MCF 10A (cell line): ENCODE data around the gene MUC4. TPM values are rescaled to one million over a fixed set of nuclear protein-coding genes. Genes with fewer than 3 reads are reported as not detected.

Experiments
- BruUV-seq: library from RNA; stranded (reverse); fragments of 400-500 nt; replicated peaks from 2 replicates; lab custom pipeline; 2021; lab: Mats Ljungman, UMichigan
- CTCF ChIA-PET: fragments of 300-600 bp; sonication (Branson Sonifier 250); formaldehyde crosslinking; extraction: SDS; loops from one replicate; lab custom pipeline; 2021; ENCODE audit warnings: antibody characterized with exemption, inconsistent platforms; lab: Yijun Ruan, JAX
- POLR2A ChIA-PET: fragments of 300-600, 350-650 bp; sonication (Branson Sonifier 250); formaldehyde crosslinking; extraction: SDS; loops from one replicate; lab custom pipeline; 2020; ENCODE audit warnings: antibody characterized with exemption, inconsistent platforms; lab: Yijun Ruan, JAX
- DNase-seq: peaks from one replicate; pipeline ENCODE4 v3.0.0-alpha.2; 2018; ENCODE audit not compliant: unreplicated experiment
- H3K27ac Mint-ChIP-seq: one replicate; pipeline ENCODE4 v1.8.0; 2022; ENCODE audit warnings: mild to moderate bottlenecking, low read depth, mixed read lengths; ENCODE audit not compliant: unreplicated experiment
- H3K27me3 Mint-ChIP-seq: one replicate; pipeline ENCODE4 v1.8.0; 2022; ENCODE audit warnings: mixed read lengths; ENCODE audit not compliant: insufficient read depth, unreplicated experiment
- H3K36me3 Mint-ChIP-seq: one replicate; pipeline ENCODE4 v1.8.0; 2022; ENCODE audit warnings: mild to moderate bottlenecking, moderate library complexity, mixed read lengths; ENCODE audit not compliant: insufficient read depth, unreplicated experiment
- H3K4me1 Mint-ChIP-seq: one replicate; pipeline ENCODE4 v1.8.0; 2022; ENCODE audit warnings: mixed read lengths; ENCODE audit not compliant: insufficient read depth, unreplicated experiment
- H3K4me3 Mint-ChIP-seq: one replicate; pipeline ENCODE4 v1.8.0; 2022; ENCODE audit warnings: mild to moderate bottlenecking, moderate library complexity, mixed read lengths; ENCODE audit not compliant: unreplicated experiment
- H3K9me3 Mint-ChIP-seq: one replicate; pipeline ENCODE4 v1.8.0; 2022; ENCODE audit warnings: mixed read lengths; ENCODE audit not compliant: unreplicated experiment
- CTCF ChIP-seq: fragments of 200-600 bp; IDR thresholded peaks from one replicate; pipeline ENCODE4 v1.8.0; 2022; ENCODE audit warnings: antibody characterized with exemption, mild to moderate bottlenecking; ENCODE audit not compliant: unreplicated experiment
- intact Hi-C: fragments of 100-400 bp; cut with micrococcal nuclease; formaldehyde crosslinking; loops from 2 replicates; pipeline ENCODE4 v1.14.1; 2022
- total RNA-seq: library from RNA; stranded (reverse); gene quantifications from 2 replicates; pipeline ENCODE4 v1.2.3, GENCODE V29; 2022

Gene MUC4
- total RNA-seq, 1 experiment from 2014 or later, result not detected

- TF ChIP-seq CTCF, result no peak
- Mint-ChIP-seq H3K4me1 (no peaks in the 10 kb centered on the region), H3K36me3 (no peaks in the 10 kb centered on the region), H3K4me3 (no peak overlapping the region), H3K27me3 (no peaks in the 10 kb centered on the region), H3K9me3 (peaks cover 7% of the 10 kb centered on the region), H3K27ac (no peak overlapping the region)
- CTCF ChIA-PET, result no interaction called here
- no peak for DNase-seq
- POLR2A ChIA-PET, result no interaction called here
- BruUV-seq, result no TSS peak
- intact Hi-C loops, result no loop called here
These were observed 43.9 kb downstream of the MUC4 start for GRCh38 chr3:195767792-195768191.

- intact Hi-C loops, result no loop called here
- DNase-seq, result no peak
- no peaks in the 10 kb centered on the region for H3K27me3 Mint-ChIP-seq
- no peak overlapping the region for H3K4me3 Mint-ChIP-seq
- H3K27ac Mint-ChIP-seq, result no peak overlapping the region
- ChIA-PET CTCF (no interaction called here), POLR2A (no interaction called here)
- BruUV-seq, result no TSS peak
- H3K36me3 Mint-ChIP-seq, result no peaks in the 10 kb centered on the region
- no peaks in the 10 kb centered on the region for H3K9me3 Mint-ChIP-seq
- H3K4me1 Mint-ChIP-seq, result no peaks in the 10 kb centered on the region
- TF ChIP-seq CTCF, result no peak
These were observed 45.1 kb downstream of the MUC4 start for GRCh38 chr3:195766671-195767070.

- no peak for DNase-seq
- ChIA-PET CTCF (no interaction called here), POLR2A (no interaction called here)
- no TSS peak for BruUV-seq
- no peaks in the 10 kb centered on the region for H3K36me3 Mint-ChIP-seq
- no peak for TF ChIP-seq CTCF
- H3K27ac Mint-ChIP-seq, result no peak overlapping the region
- no peaks in the 10 kb centered on the region for H3K9me3 Mint-ChIP-seq
- H3K4me1 Mint-ChIP-seq, result no peaks in the 10 kb centered on the region
- intact Hi-C loops, result no loop called here
- H3K4me3 Mint-ChIP-seq, result no peak overlapping the region
- peaks cover 13% of the 10 kb centered on the region for H3K27me3 Mint-ChIP-seq
These were observed 46.6 kb downstream of the MUC4 start for GRCh38 chr3:195764961-195765706.

GRCh38 chr3:195763843-195764825, 47.6 kb downstream of the MUC4 start:
- Mint-ChIP-seq H3K27ac (no peak overlapping the region), H3K4me3 (no peak overlapping the region), H3K27me3 (peaks cover 23% of the 10 kb centered on the region), H3K4me1 (no peaks in the 10 kb centered on the region), H3K36me3 (no peaks in the 10 kb centered on the region), H3K9me3 (no peaks in the 10 kb centered on the region)
- ChIA-PET CTCF (interaction anchor here (0.5 kb wide), 1 partner anchor 304 kb away, joined by 3 read pairs; no protein-coding TSS in a partner anchor), POLR2A (no interaction called here)
- no TSS peak for BruUV-seq
- no peak for DNase-seq
- intact Hi-C loops, result no loop called here
- no peak for TF ChIP-seq CTCF
